HT1080 (cell line): ENCODE measurements around the gene PRPSAP1. TPM values are rescaled to one million over a fixed set of nuclear protein-coding genes. Genes with fewer than 3 reads are reported as not detected.
A peak's percentile ranks its signal among the peaks of the same experiment; 100 is the strongest.

Source experiments
- DNase-seq: peaks from one replicate; pipeline ENCODE4 v3.0.0-alpha.2; 2015; ENCODE audit warnings: low read depth
- total RNA-seq: library from RNA; depleted of rRNA; stranded (reverse); fragments of >200 nt; shearing (Covaris generic); gene quantifications from 2 replicates; pipeline ENCODE4 v1.2.3, GENCODE V29; 2014

Gene PRPSAP1
- total RNA-seq, 1 experiment from 2014 or later, result 35.2 TPM

DNA sequence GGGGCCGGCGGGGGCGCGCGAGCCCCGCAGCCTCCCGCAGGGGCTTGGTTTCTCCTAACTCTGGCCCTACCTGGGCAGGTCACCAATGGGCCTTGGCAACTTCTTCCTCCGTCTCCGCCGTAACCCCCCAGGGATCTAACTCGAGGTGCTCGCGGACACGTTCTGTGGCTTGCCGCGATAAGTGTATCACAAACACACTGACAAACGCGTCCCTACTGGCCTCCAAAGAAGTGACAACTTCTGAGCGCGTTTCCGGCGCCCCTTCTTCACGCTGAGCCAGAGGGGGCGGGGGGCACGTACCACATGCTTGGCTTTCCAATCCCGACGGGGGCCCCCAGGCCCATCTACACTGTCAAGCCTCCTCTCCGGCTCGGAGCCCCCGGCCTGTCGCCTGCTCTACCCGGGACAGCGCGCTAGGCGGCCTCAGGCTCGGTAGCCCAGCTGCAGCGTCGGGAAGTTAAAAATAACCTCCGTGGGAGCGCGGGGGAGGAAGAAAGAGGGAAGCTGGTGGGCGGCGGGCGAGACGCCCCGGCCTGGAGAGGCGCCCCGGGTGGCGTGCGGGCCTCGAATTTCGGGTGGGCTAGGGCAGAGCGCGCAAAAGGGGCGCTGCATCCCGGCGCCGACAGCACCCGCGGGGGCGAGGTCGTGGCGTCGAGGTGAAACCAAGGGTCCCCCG is 30.0 kb upstream of the PRPSAP1 start:
- DNase-seq, result peak; percentile 38

GRCh38 chr17:76382803-76383545 is 29.3 kb upstream of the PRPSAP1 start:
- DNase-seq, result peak; percentile 41

GRCh38 chr17:76382351-76382802 is 28.7 kb upstream of the PRPSAP1 start:
- DNase-seq, result no peak

- no peak for DNase-seq
Measured at GRCh38 chr17:76381633-76382350, 28.1 kb upstream of the PRPSAP1 start.

DNA sequence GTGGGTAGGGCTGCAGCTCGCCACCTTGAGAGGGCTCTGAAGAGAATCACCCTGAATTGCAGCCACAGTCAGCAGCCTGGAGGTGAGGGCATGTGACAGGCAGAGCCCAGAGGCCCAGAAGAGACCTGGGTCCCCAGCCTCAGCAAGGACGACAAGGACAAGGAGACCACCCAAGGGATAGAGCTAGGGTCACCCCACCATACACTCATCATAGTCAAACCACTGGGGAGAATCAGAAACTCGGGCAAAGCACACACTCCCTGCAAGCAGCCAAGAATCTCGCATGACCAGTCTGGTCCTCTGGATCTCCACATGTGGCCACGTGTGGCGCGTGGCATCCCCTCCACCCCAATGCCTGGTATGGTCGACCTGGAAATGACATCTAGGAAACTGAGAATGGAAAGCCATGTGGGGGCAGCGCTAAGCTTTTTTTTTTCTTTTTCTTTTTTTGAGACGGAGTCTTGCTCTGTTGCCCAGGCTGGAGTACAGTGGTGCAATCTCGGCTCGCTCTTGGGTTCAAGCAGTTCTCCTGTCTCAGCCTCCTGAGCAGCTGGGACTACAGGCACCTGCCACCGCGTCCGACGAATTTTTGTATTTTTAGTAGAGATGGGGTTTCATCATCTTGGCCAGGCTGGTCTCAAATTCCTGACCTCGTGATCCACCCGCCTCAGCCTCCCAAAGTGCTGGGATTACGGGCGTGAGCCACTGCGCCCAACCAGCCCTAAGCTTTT is 26.1 kb upstream of the PRPSAP1 start:
- DNase-seq, result no peak

GRCh38 chr17:76379275-76379641 is 25.5 kb upstream of the PRPSAP1 start:
- DNase-seq, result no peak

DNA sequence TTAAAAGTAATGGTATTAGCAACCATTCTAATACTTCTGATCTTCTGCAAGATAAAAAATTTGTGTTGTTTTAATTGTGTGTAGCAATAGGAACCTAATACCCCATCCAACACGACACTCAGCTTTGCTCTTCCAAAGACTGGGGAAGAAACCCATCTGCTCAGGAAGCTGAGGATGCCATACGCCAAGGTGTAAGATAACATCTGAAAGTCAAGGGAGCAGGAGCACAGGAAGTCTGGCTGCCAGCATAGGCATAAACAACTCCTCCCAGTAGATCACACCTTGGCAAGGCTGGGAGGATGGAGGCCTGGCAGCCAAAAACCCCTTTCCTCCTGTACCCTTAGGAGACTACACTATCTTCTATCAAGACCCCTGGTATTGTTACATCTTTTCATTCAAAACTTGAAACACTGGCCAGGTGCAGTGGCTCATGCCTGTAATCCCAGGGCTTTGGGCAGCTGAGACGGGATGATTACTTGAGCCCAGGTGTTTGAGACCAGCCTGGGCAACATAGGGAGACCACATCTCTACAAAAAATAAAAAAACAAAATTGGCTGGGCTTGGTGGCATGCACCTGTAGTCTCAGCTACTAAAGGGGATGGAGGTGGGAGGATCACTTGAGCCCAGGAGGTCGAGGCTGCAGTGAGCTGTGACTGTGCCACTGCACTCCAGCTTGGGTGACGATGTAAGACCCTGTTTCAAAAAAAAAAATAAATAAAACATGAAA is 25.0 kb upstream of the PRPSAP1 start:
- DNase-seq, result no peak

GRCh38 chr17:76376318-76377133 is 22.8 kb upstream of the PRPSAP1 start:
- no peak for DNase-seq

GRCh38 chr17:76371656-76372628 is 18.2 kb upstream of the PRPSAP1 start:
- DNase-seq, result peak; percentile 95

DNA sequence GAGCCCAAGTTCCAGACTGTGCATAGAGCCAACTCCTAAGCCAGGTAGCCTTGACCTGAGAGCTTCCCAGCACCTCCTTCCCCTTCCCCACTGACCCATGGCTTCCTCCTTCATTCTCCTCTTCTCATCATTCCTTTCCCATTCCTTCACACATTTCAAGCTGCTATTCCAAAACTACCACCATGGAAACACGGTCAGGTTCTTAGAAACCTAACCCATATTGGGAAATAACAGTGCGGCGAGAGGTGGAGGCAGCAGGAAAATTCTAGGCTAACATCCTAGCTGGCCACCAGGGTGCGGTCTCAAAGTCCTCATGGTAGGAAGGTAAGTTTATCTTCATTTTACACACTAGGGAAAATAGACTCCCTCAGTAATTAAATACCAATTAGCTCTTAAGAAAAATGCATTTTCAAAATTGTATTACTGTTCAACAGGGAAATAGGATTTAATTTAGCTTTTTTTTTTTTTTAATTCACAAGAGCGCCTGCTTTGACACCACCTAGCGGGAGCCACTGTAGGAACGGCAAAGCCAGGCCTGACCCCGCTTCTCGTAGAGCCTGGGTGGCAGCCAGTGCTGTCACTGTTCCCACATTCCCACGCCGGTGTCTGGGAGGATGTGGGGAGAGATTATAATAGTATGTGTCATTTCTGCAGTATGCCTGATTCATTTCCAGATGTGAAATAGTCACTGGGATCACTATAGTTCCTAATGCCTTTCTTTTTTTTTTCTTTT is 16.7 kb upstream of the PRPSAP1 start:
- peak; percentile 99 for DNase-seq

- DNase-seq, result no peak
Measured at GRCh38 chr17:76369804-76370203, 16.1 kb upstream of the PRPSAP1 start.

GRCh38 chr17:76369379-76369778 is 15.7 kb upstream of the PRPSAP1 start:
- DNase-seq, result no peak

DNA sequence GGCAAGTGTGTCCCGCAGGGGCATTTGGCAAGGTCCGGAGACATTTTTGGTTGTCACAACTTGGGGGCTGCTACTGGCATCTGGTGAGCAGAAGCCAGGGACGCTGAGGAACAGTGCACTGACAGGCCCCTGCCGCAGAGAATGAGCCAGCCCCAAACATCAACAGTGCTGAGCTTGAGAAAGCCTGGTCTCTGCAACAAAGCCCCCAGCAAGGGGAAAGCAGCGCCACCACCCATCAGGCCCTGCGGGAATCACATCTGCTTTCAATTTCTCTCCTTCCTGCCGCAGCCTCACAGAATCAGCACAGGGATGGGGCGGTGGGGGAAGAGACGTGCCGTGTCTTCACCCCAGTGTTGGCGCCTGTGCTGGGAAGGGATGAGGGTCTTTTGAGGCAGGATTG is 14.8 kb upstream of the PRPSAP1 start:
- no peak for DNase-seq

- DNase-seq, result no peak
Measured at GRCh38 chr17:76367642-76368041, 13.9 kb upstream of the PRPSAP1 start.

GRCh38 chr17:76366247-76366646 is 12.5 kb upstream of the PRPSAP1 start:
- no peak for DNase-seq

GRCh38 chr17:76365256-76365903 is 11.7 kb upstream of the PRPSAP1 start:
- DNase-seq, result no peak

GRCh38 chr17:76363107-76363842 is 9.6 kb upstream of the PRPSAP1 start:
- no peak for DNase-seq
